CD4-positive, alpha-beta T cell treated with Interleukin-6 at 100 ng/mL for 8 hours (primary cell): Measurements from ENCODE around the gene P2RY12.
A peak's percentile ranks its signal among the peaks of the same experiment; 100 is the strongest.

Experiments
- DNase-seq: peaks from one replicate; pipeline ENCODE4 v3.0.0-alpha.2; 2020; ENCODE audit warnings: mixed read lengths, low spot score

The P2RY12 gene

GRCh38 chr3:151346292-151346691, 38.3 kb downstream of the P2RY12 start:
- no peak for DNase-seq

- DNase-seq: no peak
Observed at GRCh38 chr3:151345859-151346258, 38.7 kb downstream of the P2RY12 start.

GRCh38 chr3:151331696-151332095, 52.9 kb downstream of the P2RY12 start:
- DNase-seq: no peak

- no peak for DNase-seq
Observed at GRCh38 chr3:151330899-151331298, 53.7 kb downstream of the P2RY12 start.

- DNase-seq: no peak
Observed at GRCh38 chr3:151330379-151330778, 54.2 kb downstream of the P2RY12 start.

- no peak for DNase-seq
Observed at GRCh38 chr3:151329363-151329762, 55.2 kb downstream of the P2RY12 start, which contains the start of gene P2RY13. TSS of gene P2RY13 (minus strand) at chr3:151329549. CDS start at chr3:151329528, 21 bp downstream.

GRCh38 chr3:151328298-151328995, 56.1 kb downstream of the P2RY12 start:
- DNase-seq: peak; percentile 14

GRCh38 chr3:151327571-151328198, 56.9 kb downstream of the P2RY12 start:
- DNase-seq: no peak

GRCh38 chr3:151322511-151322910, 62.0 kb downstream of the P2RY12 start:
- no peak for DNase-seq

GRCh38 chr3:151321526-151321925, 63.0 kb downstream of the P2RY12 start:
- DNase-seq: no peak

- no peak for DNase-seq
Observed at GRCh38 chr3:151320131-151320530, 64.4 kb downstream of the P2RY12 start.

GRCh38 chr3:151319628-151320027, 64.9 kb downstream of the P2RY12 start:
- DNase-seq: no peak

GRCh38 chr3:151318991-151319390, 65.6 kb downstream of the P2RY12 start:
- no peak for DNase-seq

- no peak for DNase-seq
Observed at GRCh38 chr3:151318313-151318712, 66.2 kb downstream of the P2RY12 start.

GRCh38 chr3:151316267-151316991, 68.1 kb downstream of the P2RY12 start, which contains the start of gene GPR87:
TSS of gene GPR87 (minus strand) at chr3:151316820. CDS start at chr3:151300100, 16,720 bp downstream.
- no peak for DNase-seq

GRCh38 chr3:151315846-151316245, 68.7 kb downstream of the P2RY12 start:
- DNase-seq: no peak

GRCh38 chr3:151315136-151315535, 69.4 kb downstream of the P2RY12 start:
- no peak for DNase-seq

GRCh38 chr3:151314593-151314992, 70.0 kb downstream of the P2RY12 start:
- DNase-seq: no peak

GRCh38 chr3:151314137-151314536, 70.4 kb downstream of the P2RY12 start:
- no peak for DNase-seq

GRCh38 chr3:151312972-151313371, 71.6 kb downstream of the P2RY12 start:
- no peak for DNase-seq

GRCh38 chr3:151309566-151309965, 75.0 kb downstream of the P2RY12 start:
- no peak for DNase-seq

- DNase-seq: no peak
Observed at GRCh38 chr3:151307583-151308488, 76.7 kb downstream of the P2RY12 start.
